ENCODE data around the gene ARSD. TPM values are rescaled to one million over a fixed set of nuclear protein-coding genes. Genes with fewer than 3 reads are reported as not detected.
"Not testable (repeated sequence)": the region's sequence is repeated elsewhere in the genome, so short reads cannot be mapped to it uniquely, and the experiment has no call there.

ARSD gene
- total RNA-seq, 1 donor from 2014 or later, result 7.3 TPM

GRCh38 chrX:2967584-2967983 is 38.4 kb upstream of the ARSD start:
- no peaks in the 10 kb centered on the region for H3K9me3 ChIP-seq (ENCODE audit: insufficient read depth, low read depth, low read length)
- TF ChIP-seq EZH2 (IDR thresholded peaks at IDR 0.05; ENCODE audit: insufficient read depth, low read length), result no peak
- TF ChIP-seq, protein P1, sequence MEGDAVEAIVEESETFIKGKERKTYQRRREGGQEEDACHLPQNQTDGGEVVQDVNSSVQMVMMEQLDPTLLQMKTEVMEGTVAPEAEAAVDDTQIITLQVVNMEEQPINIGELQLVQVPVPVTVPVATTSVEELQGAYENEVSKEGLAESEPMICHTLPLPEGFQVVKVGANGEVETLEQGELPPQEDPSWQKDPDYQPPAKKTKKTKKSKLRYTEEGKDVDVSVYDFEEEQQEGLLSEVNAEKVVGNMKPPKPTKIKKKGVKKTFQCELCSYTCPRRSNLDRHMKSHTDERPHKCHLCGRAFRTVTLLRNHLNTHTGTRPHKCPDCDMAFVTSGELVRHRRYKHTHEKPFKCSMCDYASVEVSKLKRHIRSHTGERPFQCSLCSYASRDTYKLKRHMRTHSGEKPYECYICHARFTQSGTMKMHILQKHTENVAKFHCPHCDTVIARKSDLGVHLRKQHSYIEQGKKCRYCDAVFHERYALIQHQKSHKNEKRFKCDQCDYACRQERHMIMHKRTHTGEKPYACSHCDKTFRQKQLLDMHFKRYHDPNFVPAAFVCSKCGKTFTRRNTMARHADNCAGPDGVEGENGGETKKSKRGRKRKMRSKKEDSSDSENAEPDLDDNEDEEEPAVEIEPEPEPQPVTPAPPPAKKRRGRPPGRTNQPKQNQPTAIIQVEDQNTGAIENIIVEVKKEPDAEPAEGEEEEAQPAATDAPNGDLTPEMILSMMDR (IDR thresholded peaks at IDR 0.05; ENCODE audit: insufficient read depth, low read depth, low read length), result no peak
- peak overlapping the region; percentile 51 for H3K4me3 ChIP-seq (ENCODE audit: insufficient read depth, low read depth, low read length)
- H3K36me3 Mint-ChIP-seq (ENCODE audit: low read depth, unreplicated experiment), result no peaks in the 10 kb centered on the region
- no peak overlapping the region for H3K27ac Mint-ChIP-seq (ENCODE audit: unreplicated experiment)
- H3K27me3 Mint-ChIP-seq (ENCODE audit: low read depth, unreplicated experiment), result no peaks in the 10 kb centered on the region
- peak overlapping the region; percentile 84 for H3K4me2 ChIP-seq (ENCODE audit: low read length)
- H3K27ac ChIP-seq (ENCODE audit: low read depth, low read length), result no peak overlapping the region
- H4K20me1 ChIP-seq (ENCODE audit: insufficient read depth, low read length), result no peaks in the 10 kb centered on the region
- no peaks in the 10 kb centered on the region for H3K36me3 ChIP-seq (ENCODE audit: insufficient read depth, low read length)
- peak; percentile 29 for FAIRE-seq
- peaks cover 5% of the 10 kb centered on the region for H3K4me1 Mint-ChIP-seq (ENCODE audit: low read depth, unreplicated experiment)
- no peak for DNase-seq (ENCODE audit: low read depth)
- H3K4me3 Mint-ChIP-seq (ENCODE audit: unreplicated experiment), result no peak overlapping the region
- peaks cover 16% of the 10 kb centered on the region for H3K4me1 ChIP-seq (ENCODE audit: insufficient read depth, low read length)
- no peaks in the 10 kb centered on the region for H3K79me2 ChIP-seq (ENCODE audit: insufficient read depth, low read length)
- no peaks in the 10 kb centered on the region for H3K9me3 Mint-ChIP-seq (ENCODE audit: unreplicated experiment)
- H2AFZ ChIP-seq (ENCODE audit: low read depth, low read length), result no peak overlapping the region
- peak overlapping the region; percentile 53 for H3K9ac ChIP-seq (ENCODE audit: low read length)
- no peaks in the 10 kb centered on the region for H3K27me3 ChIP-seq (ENCODE audit: insufficient read depth, low read length)

DNA sequence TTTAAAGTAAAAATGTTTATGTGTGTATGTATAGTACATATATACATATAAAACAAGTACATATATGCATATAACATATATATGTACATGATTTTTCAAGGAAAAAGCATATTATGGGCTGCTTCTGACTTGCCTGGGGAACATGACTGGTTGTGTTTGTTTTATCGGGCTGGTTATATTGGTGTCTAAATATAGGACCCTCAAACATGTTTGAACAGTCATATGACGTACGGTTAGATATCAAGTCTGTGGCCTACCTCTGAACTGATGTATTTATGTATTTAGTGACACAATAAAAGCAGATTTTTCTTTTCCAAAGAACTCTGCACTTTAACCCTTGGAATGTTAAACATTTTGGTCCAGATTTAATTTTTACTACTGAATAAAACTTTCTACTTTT is 37.9 kb upstream of the ARSD start:
- Mint-ChIP-seq H3K4me3 (ENCODE audit: unreplicated experiment) (no peak overlapping the region), H3K9me3 (ENCODE audit: unreplicated experiment) (no peaks in the 10 kb centered on the region), H3K27me3 (ENCODE audit: low read depth, unreplicated experiment) (no peaks in the 10 kb centered on the region), H3K27ac (ENCODE audit: unreplicated experiment) (no peak overlapping the region), H3K36me3 (ENCODE audit: low read depth, unreplicated experiment) (no peaks in the 10 kb centered on the region), H3K4me1 (ENCODE audit: low read depth, unreplicated experiment) (peaks cover 5% of the 10 kb centered on the region)
- H2AFZ ChIP-seq (ENCODE audit: low read depth, low read length), result no peak overlapping the region
- no peaks in the 10 kb centered on the region for H3K79me2 ChIP-seq (ENCODE audit: insufficient read depth, low read length)
- no peak overlapping the region for H3K4me2 ChIP-seq (ENCODE audit: low read length)
- H3K4me1 ChIP-seq (ENCODE audit: insufficient read depth, low read length), result peaks cover 16% of the 10 kb centered on the region
- no peak overlapping the region for H3K9ac ChIP-seq (ENCODE audit: low read length)
- no peaks in the 10 kb centered on the region for H3K27me3 ChIP-seq (ENCODE audit: insufficient read depth, low read length)
- DNase-seq (ENCODE audit: low read depth) (no peak), FAIRE-seq (no peak)
- no peaks in the 10 kb centered on the region for H4K20me1 ChIP-seq (ENCODE audit: insufficient read depth, low read length)
- TF ChIP-seq, protein P1 (IDR thresholded peaks at IDR 0.05; ENCODE audit: insufficient read depth, low read depth, low read length), result no peak
- TF ChIP-seq EZH2 (IDR thresholded peaks at IDR 0.05; ENCODE audit: insufficient read depth, low read length), result no peak
- no peaks in the 10 kb centered on the region for H3K36me3 ChIP-seq (ENCODE audit: insufficient read depth, low read length)
- no peaks in the 10 kb centered on the region for H3K9me3 ChIP-seq (ENCODE audit: insufficient read depth, low read depth, low read length)
- H3K27ac ChIP-seq (ENCODE audit: low read depth, low read length), result no peak overlapping the region
- no peak overlapping the region for H3K4me3 ChIP-seq (ENCODE audit: insufficient read depth, low read depth, low read length)

DNA sequence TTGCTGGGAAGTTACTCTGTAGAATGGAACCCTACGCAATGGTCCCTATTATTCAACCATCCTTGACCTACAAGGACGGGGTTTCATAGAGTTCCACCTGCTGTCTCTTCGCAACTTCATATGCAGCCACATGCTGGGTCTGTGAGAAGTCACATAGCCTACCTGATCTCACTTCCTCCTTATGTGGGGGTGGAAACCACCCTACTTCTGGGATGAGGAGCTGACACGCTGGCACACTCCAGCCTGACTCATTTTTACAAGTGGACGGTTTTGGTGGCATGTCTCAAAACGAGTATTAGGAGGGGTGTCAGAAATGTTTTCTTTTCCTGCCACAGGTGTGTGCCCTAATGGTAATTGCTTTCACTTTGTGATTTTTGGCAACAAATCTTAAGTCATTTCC is 36.8 kb upstream of the ARSD start:
- H3K9me3 ChIP-seq (ENCODE audit: insufficient read depth, low read depth, low read length), result no peaks in the 10 kb centered on the region
- peaks cover 16% of the 10 kb centered on the region for H3K4me1 ChIP-seq (ENCODE audit: insufficient read depth, low read length)
- peak; percentile 37 for FAIRE-seq
- H2AFZ ChIP-seq (ENCODE audit: low read depth, low read length), result no peak overlapping the region
- Mint-ChIP-seq H3K27me3 (ENCODE audit: low read depth, unreplicated experiment) (no peaks in the 10 kb centered on the region), H3K9me3 (ENCODE audit: unreplicated experiment) (no peaks in the 10 kb centered on the region), H3K36me3 (ENCODE audit: low read depth, unreplicated experiment) (no peaks in the 10 kb centered on the region), H3K4me1 (ENCODE audit: low read depth, unreplicated experiment) (peaks cover 5% of the 10 kb centered on the region), H3K4me3 (ENCODE audit: unreplicated experiment) (no peak overlapping the region), H3K27ac (ENCODE audit: unreplicated experiment) (no peak overlapping the region)
- DNase-seq (ENCODE audit: low read depth), result no peak
- H3K4me2 ChIP-seq (ENCODE audit: low read length), result no peak overlapping the region
- H3K27me3 ChIP-seq (ENCODE audit: insufficient read depth, low read length), result no peaks in the 10 kb centered on the region
- H3K27ac ChIP-seq (ENCODE audit: low read depth, low read length), result no peak overlapping the region
- H3K79me2 ChIP-seq (ENCODE audit: insufficient read depth, low read length), result no peaks in the 10 kb centered on the region
- no peak overlapping the region for H3K4me3 ChIP-seq (ENCODE audit: insufficient read depth, low read depth, low read length)
- TF ChIP-seq EZH2 (IDR thresholded peaks at IDR 0.05; ENCODE audit: insufficient read depth, low read length), result no peak
- TF ChIP-seq, protein P1 (IDR thresholded peaks at IDR 0.05; ENCODE audit: insufficient read depth, low read depth, low read length), result no peak
- no peaks in the 10 kb centered on the region for H4K20me1 ChIP-seq (ENCODE audit: insufficient read depth, low read length)
- no peak overlapping the region for H3K9ac ChIP-seq (ENCODE audit: low read length)
- no peaks in the 10 kb centered on the region for H3K36me3 ChIP-seq (ENCODE audit: insufficient read depth, low read length)

DNA sequence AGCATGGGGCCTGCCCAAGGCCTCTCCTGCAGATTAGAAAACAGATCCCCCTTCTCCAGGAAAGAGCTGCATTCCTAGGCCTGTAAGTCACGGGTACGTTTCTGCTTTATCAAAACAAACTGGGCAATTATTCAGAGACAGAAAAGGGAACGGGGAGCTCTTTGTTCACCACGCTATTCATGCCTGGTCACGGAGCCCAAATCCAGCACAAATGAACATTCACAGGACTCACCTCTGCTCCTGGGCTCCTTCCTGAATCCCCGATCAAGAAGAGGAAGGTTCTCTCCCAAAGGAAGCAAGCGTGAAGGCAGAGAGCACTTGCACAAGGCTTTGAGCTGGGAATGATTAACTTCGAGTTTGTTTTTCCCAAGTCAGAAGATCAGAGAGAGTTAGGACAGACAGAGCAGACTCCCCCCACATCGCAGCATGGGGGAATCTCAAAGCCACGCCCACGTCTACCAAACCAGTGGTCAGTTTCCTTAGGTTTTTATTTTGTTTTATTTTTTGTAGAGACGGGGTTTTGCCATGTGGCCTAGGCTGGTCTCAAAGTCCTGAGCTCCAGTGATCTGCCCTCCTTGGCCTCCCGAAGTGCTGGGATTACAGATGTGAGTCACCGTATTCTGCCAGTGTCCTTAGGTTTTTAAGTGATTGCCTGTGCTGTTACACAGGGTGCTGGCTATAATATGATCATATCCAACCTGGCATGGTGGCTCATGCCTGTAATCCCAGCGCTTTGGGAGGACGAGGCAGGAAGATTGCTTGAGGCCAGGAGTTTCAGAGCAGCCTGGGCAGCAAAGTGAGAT is 35.1 kb upstream of the ARSD start:
- Histone ChIP-seq H3K4me1 (ENCODE audit: insufficient read depth, low read length) (peaks cover 16% of the 10 kb centered on the region), H3K27ac (ENCODE audit: low read depth, low read length) (peak overlapping the region; percentile 95), H3K4me2 (ENCODE audit: low read length) (peak overlapping the region; percentile 82), H3K9ac (ENCODE audit: low read length) (peak overlapping the region; percentile 82), H2AFZ (ENCODE audit: low read depth, low read length) (peak overlapping the region; percentile 80)
- H3K36me3 Mint-ChIP-seq (ENCODE audit: low read depth, unreplicated experiment); H3K36me3 ChIP-seq (ENCODE audit: insufficient read depth, low read length); H3K79me2 ChIP-seq (ENCODE audit: insufficient read depth, low read length); H4K20me1 ChIP-seq (ENCODE audit: insufficient read depth, low read length); H3K9me3 Mint-ChIP-seq (ENCODE audit: unreplicated experiment); H3K27me3 ChIP-seq (ENCODE audit: insufficient read depth, low read length); H3K4me3 ChIP-seq (ENCODE audit: insufficient read depth, low read depth, low read length); H3K4me1 Mint-ChIP-seq (ENCODE audit: low read depth, unreplicated experiment); H3K27me3 Mint-ChIP-seq (ENCODE audit: low read depth, unreplicated experiment); H3K9me3 ChIP-seq (ENCODE audit: insufficient read depth, low read depth, low read length): not testable (repeated sequence)
- H3K4me3 Mint-ChIP-seq (ENCODE audit: unreplicated experiment), result peak overlapping the region; percentile 54
- FAIRE-seq (peak; percentile 96), DNase-seq (ENCODE audit: low read depth) (peak; percentile 52)
- H3K27ac Mint-ChIP-seq (ENCODE audit: unreplicated experiment), result peak overlapping the region; percentile 97
